Glomerular visceral epithelial cell (primary cell): Measurements from ENCODE around the gene CT45A9.
"Not testable (repeated sequence)": the region's sequence is repeated elsewhere in the genome, so short reads cannot be mapped to it uniquely, and the experiment has no call there.

ENCODE experiments used
- DNase-seq: peaks from one replicate; pipeline ENCODE4 v3.0.0-alpha.2; 2016; ENCODE audit errors: extremely low spot score

CT45A9 gene, protein sequence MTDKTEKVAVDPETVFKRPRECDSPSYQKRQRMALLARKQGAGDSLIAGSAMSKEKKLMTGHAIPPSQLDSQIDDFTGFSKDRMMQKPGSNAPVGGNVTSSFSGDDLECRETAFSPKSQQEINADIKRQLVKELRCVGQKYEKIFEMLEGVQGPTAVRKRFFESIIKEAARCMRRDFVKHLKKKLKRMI

DNA sequence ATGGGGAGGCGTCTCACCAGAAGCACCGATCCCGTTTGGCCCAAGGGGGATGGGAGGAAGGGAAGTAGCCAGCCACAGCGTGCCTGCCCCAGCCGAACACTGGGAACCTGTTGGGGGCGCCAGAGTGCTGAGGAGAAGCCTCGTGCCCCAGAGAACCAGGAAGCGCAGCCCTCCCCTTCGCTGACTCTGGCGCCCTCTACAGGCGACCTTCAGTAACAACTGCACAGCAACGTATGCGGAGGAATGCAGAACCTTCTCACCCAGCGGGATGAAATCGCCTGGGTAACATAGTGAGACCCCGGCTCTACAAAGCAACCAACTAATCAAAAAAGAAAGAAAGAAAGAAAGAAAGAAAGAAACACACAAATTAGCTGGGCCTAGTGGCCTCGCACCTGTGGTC, at the start of gene CT45A9:
CT45A9 (minus strand) TSS at position 101 of the 400 bp plus-strand sequence. CDS start 3,751 bp downstream, outside the sequence.
- not testable (repeated sequence) for DNase-seq

DNA sequence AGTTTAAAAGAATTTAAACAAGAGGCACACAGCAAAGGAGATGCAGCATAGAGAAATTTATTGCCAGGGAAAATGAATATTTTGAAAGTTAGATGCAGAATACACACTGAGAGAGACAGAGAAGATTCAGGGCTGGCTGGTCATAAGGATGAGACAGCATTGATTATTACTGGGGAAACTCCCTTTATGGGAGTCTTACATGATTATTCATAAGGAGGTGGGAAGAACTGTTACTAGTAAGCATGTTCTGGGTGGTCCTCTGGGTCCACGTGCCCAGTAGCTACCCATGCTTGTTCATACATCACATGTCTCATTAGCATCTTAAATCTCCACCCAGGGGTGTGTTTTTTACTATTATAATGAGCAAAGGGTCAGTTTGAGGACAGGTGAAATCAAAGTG, 48.9 kb upstream of the CT45A9 start:
- not testable (repeated sequence) for DNase-seq

DNA sequence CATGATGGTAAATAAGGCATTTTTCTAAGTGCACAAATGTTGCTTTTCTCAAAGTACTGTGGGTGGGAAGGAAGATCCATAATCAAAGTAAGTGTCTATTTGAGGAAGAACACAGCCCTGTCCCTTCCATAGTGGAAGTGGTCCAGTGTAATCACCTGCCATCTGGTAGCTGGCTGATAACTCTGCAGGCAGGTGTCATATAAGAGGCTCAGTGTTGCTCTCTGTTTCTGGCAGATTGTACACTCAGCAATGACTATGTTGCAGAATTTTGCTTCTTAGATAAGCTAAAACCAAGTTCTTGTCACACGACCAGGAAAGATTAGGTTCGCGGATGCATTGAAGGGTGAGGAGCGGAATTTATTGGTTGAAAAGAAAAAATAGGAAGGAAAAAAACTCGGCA, 42.8 kb upstream of the CT45A9 start:
- no peak for DNase-seq

DNA sequence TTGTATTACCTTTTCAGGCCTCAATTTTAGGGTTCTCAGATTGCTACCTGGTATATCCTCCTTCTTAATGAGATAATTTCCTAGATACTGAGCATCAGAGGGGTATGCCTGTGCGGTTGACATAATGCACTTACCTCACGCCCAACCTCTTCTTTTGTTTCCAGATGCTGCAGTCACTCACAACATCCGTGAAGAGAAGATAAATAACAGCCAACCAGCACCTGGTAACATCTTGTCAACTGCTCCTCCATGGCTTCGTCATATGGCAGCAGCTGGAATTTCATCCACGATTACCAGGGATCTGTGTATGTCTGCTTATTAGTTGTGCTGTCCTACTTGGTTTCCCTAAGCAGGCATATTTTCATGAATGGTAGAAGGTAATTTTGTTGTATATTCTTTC, 38.6 kb upstream of the CT45A9 start:
- no peak for DNase-seq

DNA sequence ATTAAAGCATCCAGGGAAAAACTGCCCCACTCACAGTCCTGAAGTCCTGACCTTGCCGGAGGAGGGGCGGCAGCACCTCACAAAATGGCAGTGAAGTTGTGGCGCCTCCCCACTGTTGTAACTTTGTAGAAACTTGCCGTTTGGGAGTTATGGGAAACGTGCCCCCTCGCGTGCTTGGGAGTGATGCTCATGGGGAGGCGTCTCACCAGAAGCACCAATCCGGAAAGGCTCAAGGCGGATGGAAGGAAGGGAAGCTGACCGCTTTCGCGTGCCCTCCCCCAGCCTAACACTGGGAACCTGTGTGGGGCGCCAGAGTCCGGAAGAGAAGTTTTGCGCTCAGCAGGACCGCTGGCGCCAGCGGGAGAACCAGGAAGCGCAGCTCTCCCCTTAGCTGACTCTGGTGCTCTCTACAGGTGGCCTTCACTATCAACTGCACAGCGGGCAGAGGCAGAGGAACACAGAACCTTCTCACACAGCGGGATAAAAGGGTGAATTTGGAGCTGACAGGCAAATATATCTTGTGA, 21.7 kb upstream of the CT45A9 start, which contains the start of the genes CT45A10 and SAGE1:
CT45A10 (minus strand) TSS at position 151 of the 524 bp plus-strand sequence. CDS start 8,100 bp downstream, outside the sequence.
SAGE1 (plus strand) TSS at position 423 of the 524 bp plus-strand sequence. CDS start 2,527 bp downstream, outside the sequence.
- no peak for DNase-seq

DNA sequence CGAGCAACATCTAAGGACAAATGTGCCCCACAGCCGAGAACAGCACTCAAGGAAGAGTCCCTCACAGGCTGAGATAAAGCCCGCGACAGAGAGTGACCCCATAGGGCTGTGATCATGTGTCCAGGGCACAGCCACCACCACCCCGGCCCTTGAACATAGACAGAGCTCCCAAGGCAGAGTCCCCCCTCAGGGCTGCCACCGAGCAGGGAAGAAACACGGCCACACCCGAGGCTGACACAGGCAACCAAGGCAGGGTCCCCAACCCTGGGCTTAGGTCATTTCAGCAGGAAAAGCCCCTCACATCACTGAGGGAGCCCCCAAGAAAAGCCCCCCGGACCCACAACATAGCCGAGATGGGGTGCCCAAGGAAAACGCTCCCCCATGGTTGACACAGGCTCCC, 21.2 kb upstream of the CT45A9 start:
- no peak for DNase-seq

DNA sequence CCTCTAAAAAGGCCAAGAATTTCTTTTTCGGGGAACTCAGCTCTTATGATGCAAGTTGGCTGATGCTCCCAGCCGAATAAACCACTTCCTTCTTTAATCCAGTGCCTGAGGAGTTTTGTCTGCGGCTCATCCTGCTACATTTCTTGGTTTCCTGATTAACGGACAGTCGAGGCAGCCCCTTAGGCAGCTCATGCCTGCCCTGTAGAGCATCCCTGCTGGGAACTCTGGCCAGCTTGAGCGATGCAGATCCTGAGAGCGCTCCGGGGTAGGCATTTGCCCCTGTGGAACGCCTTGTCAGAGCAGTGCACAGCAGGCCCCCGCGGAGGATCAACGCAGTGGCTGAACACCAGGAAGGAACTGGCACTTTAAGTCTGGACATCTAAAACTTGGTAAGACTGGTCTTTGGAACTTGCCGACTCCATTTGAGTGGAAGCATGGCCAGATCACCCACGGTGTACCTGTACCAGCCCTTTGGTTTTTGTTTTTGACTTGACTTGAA, 18.5 kb upstream of the CT45A9 start:
- DNase-seq, result no peak

DNA sequence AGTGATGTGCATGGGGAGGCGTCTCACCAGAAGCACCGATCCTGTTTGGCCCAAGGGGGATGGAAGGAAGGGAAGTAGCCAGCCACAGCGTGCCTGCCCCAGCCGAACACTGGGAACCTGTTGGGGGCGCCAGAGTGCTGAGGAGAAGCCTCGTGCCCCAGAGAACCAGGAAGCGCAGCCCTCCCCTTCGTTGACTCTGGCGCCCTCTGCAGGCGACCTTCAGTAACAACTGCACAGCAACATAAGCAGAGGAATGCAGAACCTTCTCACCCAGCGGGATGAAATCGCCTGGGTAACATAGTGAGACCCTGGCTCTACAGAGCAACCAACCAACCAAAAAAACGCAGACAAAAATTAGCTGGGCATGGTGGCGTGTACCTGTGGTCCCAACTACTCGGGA, 17.4 kb upstream of the CT45A9 start:
- peak; percentile 2 for DNase-seq

DNA sequence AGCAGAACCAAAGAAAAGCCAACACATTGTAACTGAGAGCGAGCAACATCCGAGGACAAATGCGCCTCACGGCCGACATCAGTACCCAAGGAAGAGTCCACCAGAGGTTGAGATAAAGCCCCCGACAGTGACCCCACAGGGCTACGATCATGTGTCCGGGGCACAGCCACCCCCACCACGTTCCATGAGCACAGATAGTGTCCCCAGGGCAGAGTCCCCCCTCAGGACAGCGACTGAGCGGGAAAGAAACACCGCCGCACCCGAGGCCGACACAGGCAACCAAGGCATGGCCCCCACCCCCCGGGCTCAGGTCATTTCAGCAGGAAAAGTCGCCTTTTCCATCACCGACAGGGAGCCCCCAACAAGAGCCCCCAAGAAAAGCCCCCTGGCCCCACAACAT, 16.6 kb upstream of the CT45A9 start:
- not testable (repeated sequence) for DNase-seq

DNA sequence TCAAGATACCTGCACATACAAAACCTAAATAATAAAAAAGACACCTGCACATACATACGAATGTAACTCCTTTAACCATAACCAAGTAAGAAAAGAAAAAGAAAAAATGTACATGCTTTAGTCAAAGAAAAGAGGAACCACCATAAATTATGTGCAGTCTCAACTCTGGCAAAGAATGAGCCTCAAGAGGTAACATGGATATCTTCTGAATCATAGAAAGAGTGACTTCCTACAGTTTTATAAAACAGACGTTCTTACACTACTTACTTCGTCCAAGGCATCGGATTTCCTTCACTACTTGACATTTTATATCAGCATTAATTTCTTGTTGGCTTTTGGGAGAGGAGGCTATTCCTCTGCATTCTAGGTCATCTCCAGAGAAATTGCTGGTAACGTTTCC, 11.1 kb upstream of the CT45A9 start:
- not testable (repeated sequence) for DNase-seq

DNA sequence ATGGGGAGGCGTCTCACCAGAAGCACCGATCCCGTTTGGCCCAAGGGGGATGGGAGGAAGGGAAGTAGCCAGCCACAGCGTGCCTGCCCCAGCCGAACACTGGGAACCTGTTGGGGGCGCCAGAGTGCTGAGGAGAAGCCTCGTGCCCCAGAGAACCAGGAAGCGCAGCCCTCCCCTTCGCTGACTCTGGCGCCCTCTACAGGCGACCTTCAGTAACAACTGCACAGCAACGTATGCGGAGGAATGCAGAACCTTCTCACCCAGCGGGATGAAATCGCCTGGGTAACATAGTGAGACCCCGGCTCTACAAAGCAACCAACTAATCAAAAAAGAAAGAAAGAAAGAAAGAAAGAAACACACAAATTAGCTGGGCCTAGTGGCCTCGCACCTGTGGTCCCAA, 17.2 kb downstream of the CT45A9 start, which contains the start of gene CT45A8:
CT45A8 (minus strand) TSS at position 101 of the 400 bp plus-strand sequence. CDS start 3,755 bp downstream, outside the sequence.
- DNase-seq, result not testable (repeated sequence)

DNA sequence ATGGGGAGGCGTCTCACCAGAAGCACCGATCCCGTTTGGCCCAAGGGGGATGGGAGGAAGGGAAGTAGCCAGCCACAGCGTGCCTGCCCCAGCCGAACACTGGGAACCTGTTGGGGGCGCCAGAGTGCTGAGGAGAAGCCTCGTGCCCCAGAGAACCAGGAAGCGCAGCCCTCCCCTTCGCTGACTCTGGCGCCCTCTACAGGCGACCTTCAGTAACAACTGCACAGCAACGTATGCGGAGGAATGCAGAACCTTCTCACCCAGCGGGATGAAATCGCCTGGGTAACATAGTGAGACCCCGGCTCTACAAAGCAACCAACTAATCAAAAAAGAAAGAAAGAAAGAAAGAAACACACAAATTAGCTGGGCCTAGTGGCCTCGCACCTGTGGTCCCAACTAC, 34.4 kb downstream of the CT45A9 start, which contains the start of gene CT45A7:
CT45A7 (minus strand) TSS at position 101 of the 400 bp plus-strand sequence. CDS start 3,747 bp downstream, outside the sequence.
- not testable (repeated sequence) for DNase-seq

DNA sequence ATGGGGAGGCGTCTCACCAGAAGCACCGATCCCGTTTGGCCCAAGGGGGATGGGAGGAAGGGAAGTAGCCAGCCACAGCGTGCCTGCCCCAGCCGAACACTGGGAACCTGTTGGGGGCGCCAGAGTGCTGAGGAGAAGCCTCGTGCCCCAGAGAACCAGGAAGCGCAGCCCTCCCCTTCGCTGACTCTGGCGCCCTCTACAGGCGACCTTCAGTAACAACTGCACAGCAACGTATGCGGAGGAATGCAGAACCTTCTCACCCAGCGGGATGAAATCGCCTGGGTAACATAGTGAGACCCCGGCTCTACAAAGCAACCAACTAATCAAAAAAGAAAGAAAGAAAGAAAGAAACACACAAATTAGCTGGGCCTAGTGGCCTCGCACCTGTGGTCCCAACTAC, 51.7 kb downstream of the CT45A9 start, which contains the start of gene CT45A2:
CT45A2 (minus strand) TSS at position 101 of the 400 bp plus-strand sequence. CDS start 3,747 bp downstream, outside the sequence.
- not testable (repeated sequence) for DNase-seq
